GM21723 (cell line): ENCODE measurements around the gene ZHX3.
A peak's percentile ranks its signal among the peaks of the same experiment; 100 is the strongest.

Experiments
- ATAC-seq: cut with Tn5 transposase; IDR thresholded peaks from one replicate; pipeline ENCODE4 v1.9.1; 2021; ENCODE audit warnings: mild to moderate bottlenecking, moderate library complexity; ENCODE audit not compliant: unreplicated experiment

The ZHX3 gene, protein sequence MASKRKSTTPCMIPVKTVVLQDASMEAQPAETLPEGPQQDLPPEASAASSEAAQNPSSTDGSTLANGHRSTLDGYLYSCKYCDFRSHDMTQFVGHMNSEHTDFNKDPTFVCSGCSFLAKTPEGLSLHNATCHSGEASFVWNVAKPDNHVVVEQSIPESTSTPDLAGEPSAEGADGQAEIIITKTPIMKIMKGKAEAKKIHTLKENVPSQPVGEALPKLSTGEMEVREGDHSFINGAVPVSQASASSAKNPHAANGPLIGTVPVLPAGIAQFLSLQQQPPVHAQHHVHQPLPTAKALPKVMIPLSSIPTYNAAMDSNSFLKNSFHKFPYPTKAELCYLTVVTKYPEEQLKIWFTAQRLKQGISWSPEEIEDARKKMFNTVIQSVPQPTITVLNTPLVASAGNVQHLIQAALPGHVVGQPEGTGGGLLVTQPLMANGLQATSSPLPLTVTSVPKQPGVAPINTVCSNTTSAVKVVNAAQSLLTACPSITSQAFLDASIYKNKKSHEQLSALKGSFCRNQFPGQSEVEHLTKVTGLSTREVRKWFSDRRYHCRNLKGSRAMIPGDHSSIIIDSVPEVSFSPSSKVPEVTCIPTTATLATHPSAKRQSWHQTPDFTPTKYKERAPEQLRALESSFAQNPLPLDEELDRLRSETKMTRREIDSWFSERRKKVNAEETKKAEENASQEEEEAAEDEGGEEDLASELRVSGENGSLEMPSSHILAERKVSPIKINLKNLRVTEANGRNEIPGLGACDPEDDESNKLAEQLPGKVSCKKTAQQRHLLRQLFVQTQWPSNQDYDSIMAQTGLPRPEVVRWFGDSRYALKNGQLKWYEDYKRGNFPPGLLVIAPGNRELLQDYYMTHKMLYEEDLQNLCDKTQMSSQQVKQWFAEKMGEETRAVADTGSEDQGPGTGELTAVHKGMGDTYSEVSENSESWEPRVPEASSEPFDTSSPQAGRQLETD

DNA sequence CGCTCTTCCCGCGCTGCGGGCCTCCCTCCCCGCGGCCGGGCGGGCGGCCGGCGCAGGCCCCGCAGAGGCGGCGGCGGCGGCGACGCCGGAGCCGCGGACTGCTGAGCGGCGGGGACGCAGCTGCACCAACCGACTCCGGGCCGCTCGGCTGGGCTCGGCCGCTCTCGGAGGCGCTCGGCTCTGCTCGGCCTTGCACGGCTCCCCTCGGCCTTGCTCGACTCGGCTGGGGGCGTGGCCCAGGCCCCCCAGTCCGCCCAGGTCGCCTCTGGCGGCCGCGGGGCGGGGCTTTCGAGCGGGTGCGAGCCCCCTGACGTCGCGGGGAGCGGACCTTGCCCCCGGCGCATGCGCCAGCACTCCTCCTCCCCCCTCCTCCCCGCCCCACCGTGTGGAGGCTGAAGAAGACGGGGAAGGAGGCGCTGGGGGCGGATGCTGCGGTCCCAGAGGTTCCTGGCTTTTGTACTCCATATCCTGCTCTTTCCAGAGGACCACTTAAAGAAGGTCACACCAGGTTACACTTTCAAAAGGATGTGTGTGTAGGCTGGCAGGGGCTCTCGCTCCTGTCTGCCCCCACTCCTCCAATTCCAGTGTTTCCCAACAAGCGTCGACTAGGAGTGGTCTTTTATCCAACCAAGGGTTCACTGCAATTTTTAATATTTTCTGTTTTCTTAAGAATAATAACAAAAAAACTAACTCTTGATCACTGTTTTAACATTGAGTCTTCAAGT, at the start of gene ZHX3:
ZHX3 (minus strand) TSS at position 186 of the 725 bp plus-strand sequence. CDS start 112,815 bp downstream, outside the sequence.
- peak; percentile 97 for ATAC-seq

DNA sequence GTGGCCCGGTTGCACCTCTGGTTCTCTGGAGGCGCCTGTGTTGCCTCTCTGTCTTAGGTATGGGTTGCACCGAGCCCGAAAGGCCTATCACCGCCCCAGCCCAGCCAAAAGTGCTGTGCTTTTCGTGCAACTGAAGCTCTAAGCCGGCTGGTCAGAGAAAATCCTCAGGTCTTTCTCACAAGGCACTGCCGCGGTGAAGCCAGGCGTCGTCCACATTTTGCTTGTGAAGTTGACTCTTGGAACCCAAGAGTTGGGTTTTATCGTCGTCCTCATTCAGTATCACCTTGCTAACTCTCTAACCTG, 49.8 kb upstream of the ZHX3 start:
- no peak for ATAC-seq

DNA sequence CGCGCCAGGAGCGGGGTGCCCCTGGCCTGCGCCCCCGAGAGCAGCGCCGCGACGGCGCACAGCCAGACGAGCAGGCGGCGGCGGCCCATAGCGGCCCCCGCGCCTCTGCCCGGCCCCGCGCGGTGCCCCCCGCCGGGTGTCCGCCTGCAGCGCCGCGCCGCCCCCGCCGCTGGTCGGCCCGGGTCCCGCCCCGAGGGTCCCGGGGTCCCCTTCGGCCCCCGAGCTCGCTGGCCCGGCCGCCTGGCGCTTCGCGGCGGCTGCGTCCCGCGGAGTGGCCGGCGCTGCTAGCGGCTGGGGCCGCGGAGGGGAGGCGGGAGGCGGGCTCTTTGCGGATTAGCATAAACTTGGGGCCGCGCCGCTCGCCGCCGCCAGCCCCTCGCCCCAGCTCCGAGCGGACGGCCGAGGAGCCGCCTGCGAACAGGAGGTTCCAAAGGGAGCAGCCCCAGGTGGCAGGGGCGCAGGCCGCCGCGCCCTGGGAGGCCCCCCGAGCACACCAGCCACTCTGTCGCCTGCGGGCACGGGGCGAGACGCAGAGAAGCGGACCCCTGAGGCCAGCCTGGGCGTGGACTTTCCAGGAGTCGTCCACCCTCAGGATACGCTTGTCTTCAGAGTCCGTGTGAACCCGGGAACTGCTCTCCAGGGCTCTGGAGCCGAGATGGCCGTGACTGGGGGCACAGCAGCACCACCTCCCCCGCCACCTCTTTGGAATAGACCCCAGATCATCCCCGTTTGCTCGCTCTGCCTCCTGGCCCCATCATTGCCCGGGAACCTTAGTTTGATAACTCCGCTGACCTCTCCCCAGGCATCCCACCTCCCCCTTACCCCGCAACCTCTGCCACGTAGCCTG, 49.2 kb upstream of the ZHX3 start, which contains the start of gene EMILIN3:
EMILIN3 (minus strand) TSS at position 273 of the 847 bp plus-strand sequence; CDS start at position 89, 184 bp downstream.
- no peak for ATAC-seq

DNA sequence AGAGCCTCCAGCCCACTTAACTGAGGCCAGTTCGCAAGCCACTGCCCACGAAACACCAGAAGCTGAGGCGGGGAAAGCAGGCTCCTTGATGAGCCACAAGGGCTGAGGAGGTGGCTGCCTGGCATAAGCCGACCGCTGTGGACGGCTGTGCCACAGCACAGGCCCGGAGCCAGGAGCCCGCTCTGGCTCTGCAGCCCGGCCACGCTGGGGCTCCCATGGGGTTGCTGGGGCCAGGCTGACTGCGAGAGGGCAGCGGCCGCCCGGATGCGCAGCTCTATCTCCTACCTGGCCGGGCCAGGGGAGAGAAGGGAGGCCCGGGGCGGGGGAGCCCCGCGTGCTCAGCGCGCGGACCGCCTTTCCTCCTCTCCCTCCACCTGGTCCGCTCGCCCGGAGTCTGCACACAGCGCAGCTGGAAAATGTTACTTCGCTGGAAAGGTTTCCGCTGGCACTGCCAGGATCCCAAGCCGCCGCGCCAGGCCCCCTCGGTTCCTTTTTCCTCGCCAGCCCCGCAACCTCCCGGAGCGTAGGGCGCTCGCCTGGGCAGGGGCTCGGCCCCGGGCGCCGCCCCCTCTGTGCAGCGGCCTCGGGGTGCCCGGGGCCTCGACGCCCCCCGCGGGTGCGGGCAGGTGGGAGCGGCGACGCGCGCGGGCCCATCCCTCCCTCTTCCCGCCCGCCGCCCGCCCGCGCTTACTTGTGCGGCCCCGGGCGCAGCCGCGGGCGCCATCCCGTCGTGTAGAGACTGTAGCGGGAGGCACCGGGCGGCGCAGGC, 48.4 kb upstream of the ZHX3 start:
- ATAC-seq = no peak

DNA sequence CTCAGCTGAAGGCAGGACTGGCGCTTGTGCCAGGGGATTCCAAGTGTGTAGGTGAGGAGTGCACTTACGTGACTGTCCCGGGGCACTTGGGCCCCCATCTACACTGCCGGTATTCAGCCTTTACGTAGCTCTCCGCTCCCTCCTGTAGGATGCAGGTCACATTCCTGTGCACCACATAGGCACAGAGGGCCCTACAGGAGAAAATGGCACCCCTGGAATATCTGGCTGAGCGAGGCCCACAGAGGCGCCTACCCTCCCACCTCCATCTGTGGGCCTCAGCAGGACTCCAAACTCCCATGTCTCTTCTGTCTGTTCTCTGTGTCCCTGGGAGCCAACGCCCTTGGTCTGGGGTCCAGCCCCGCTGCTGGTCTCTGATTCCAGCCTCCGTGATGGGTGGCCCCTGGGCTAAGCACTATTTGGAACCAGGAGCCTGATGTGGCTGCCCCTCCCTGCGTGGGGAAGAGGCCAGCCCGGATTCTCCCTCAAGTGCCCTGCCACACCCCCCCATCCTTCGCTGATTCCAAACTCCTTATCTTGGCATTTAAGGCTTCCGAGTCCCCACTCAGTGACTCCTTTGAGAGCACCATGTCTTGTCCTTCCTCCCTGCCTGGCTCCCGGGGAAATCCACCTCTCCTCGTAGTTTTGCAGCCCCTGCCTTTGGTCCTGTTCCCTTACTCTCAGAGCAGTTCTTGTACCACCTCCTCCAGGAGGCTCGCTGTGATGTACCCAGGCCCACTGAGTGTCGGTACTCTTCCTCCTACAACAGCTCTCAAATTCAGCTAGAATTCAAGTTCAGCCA, 47.6 kb upstream of the ZHX3 start:
- ATAC-seq = no peak

DNA sequence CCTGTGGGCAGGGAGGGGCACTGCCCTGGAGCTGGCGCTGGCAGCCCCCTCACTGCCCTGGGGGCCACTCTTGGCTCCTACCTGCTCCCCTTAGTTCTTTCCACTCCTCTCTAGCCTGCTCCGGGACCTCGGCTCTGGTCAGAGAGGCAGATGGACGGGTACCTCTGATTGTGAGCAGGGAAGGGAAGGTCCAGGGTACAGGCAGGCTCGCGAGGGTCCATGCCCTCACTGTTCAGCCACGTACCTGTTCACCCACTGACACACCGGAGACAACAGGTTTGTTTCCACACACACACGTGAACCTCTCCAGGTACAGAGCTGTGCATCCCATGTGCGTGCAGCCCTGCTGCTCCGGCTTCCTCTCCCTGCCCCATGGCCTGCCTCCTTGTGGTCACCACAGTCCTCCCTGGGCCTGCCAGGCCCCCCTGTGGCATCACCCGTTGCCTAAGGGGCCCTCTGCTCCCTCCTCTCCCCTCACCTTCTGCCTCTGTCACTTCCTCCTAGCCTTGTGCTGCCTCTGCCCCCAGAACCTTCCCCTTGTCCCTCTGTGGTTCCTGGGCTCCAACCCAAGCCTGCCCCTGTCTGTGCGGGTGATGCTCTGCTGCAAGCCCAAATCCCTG, 46.8 kb upstream of the ZHX3 start:
- ATAC-seq = no peak

DNA sequence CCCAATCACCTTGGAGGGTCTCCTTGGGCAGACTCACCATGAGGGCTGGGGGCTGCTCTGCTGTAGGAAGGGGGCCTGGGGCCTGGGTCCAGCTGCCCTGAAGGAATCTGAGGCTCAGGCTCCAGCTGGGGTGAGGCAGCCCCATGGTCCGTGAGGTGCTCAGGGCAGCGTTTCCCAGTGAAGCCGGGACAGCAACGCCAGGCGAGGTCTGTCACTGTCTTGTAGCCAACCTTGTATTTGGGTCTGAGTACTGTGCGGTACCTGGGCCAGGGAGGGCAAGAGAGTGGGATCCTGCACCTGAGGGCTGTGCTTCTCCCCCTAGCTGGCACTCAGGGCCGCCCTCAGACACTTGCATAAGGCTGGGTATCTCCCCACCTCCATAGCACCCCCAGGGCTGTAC, 46.1 kb upstream of the ZHX3 start:
- ATAC-seq = no peak

DNA sequence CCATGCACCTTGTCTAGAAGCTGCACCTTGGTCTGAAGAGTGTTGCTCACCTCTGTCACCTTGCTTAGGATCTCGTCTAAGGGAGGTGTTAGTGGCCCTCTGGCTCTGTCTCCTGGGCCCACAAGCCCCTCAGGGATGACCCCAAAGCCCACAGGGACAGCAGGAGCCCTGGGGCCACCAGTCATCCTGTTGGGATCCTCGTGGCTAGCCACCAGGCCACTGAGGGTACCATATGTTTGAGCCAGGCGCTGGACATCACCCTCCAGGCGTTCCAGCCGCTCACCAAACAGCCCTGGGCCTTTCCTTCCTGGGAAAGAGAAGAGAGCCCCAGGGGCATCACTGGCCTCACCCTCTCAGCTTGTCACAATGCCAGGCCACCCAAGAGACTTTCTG, 45.2 kb upstream of the ZHX3 start:
- ATAC-seq = no peak

DNA sequence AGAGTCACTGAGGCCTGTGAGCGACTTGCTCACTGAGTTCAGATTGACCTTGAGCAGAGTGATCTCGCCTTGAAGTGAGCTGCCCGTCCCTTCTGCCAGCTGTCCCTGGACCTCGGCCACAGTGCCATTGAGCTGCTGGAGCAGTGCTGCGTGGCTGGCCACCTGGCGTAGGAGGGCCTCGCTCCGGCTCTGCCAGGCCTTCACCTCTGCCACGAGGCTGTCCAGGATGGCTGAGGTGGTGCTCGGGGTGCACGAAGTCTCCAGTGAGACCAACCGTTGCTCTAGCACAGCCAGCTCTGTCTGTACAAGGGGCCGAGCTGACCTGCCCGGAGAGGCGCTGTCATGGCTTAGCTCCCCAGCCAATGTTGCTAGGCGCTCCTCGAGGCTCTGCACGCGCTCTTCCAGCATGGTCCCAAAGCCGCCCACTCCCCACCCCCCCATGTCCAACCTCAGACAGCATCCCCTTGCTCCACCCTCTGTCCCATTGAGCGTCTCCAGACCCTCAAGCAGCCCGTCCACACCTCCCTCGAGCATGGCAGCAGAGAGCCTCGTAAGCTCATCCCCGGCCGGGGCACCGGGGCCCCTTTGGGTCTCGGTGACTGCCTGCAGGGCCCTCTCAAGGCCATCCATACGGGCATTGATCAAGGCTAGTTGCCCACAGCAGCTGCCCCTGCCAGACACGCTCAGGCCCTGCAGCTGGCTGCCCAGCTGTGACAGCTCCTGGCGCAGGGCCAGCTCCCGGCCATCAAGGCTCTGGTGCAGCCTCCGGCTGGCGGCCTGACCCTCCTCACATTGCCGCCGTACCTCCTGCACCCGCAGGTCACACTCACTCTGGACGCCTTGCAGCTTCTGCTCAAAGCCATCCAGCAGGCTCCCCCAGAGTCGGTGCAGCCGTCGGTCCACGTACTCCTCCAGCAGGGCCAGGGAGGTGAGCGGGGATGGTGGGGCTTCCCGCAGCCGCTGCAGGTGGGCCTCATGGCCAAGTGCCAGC, 44.5 kb upstream of the ZHX3 start:
- ATAC-seq = no peak

DNA sequence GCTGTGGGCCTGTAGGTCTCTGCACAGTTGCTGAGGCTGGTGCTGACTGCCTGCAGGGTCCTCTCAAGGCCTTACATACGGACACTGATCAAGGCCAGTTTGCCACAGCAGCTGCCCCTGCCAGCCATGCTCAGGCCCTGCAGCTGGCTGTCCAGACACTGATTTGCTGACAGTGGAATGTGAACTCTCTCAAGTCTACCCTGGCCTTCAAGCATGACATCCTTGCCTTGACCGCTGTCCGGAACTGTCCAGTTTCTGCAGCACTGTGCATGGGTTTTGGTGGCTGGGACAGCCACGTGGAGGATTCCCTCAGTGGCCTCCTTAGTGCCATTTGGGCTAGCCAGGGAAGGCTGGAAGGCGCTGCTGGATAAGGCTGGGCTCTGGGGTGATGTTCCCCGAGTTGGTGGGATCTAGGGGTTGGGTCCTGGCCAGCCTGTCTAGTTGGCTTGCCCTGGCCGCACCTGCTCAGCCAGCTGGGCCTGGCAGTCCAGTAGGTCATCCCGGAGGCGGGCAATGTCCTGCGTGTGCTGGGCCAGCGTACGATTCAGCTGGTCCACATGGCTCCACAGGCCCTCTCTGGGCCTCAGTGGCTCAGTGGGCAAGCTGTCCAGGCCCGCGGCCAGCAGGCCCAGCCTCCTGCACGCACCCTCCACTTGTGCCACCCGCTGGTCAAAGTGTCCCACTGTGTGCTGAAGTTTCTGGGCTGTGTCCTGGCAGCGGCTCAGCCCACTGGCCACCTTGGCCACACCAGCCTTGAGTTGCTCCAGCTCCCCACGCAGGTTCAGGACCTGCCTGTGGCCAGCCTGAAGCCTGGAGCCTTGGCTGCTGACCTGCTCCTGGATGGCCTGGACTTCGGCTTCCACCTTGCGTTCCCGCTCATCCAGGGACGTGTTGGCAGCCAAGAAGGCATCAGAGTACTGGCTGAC, 43.6 kb upstream of the ZHX3 start:
- no peak for ATAC-seq

DNA sequence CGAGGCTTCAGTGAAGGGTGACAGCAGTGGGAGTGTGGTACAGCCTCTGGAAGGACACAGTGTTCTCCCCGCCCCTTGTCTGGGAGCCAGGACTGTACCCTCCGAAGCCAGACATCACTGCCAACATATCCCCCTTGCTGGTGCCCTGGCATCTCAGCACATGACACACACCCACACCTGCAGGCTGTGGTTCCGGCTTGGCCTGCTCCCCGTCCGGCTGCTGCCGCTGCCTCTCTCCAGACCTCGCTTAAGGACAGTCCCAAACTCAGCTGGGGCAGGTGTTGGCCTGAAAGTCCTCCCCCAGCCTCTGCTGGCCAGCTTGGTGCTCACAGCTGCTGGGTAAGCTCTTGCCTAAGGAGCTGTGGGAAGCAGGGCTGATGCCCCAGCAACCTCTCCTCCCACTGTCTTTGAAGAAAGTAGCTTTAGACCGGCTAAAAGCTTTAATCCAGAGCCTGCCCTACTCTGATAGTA, 42.0 kb upstream of the ZHX3 start:
- no peak for ATAC-seq

DNA sequence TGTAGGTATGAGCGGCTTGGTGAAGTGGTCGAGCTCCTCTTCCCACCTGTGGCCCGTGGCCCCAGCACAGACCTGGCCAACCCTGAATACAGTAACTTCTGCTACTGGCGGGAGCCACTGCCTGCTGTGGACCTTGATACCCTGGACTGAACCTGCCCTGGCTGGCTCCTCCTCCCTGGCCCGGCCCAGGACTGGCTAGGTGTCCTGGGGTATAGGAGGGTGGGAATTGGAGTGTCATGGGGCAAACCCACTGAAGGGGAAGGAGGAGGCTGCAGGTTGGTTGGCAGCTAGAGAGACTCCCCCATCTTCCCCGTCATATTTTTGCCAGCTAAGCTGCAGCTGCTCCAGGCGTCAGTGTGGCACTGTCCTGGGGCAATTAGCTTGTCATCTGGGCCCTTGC, 41.2 kb upstream of the ZHX3 start:
- no peak for ATAC-seq

DNA sequence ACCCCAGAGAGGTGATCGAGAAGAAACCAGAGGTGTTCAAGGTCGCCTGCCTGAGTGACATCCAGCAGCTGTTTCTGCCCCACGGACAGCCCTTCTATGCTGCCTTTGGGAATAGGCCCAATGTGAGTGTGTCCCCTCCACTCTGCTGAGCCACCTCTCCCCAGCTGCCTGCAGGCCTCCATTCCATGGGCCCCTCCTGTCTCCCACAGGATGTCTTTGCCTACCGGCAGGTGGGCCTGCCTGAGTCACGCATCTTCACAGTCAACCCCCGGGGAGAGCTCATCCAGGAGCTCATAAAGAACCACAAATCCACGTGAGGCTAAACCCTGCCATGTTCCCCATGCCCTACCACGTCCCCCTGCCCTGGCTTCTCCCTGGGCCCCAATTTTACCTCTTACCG, 40.7 kb upstream of the ZHX3 start:
- no peak for ATAC-seq

DNA sequence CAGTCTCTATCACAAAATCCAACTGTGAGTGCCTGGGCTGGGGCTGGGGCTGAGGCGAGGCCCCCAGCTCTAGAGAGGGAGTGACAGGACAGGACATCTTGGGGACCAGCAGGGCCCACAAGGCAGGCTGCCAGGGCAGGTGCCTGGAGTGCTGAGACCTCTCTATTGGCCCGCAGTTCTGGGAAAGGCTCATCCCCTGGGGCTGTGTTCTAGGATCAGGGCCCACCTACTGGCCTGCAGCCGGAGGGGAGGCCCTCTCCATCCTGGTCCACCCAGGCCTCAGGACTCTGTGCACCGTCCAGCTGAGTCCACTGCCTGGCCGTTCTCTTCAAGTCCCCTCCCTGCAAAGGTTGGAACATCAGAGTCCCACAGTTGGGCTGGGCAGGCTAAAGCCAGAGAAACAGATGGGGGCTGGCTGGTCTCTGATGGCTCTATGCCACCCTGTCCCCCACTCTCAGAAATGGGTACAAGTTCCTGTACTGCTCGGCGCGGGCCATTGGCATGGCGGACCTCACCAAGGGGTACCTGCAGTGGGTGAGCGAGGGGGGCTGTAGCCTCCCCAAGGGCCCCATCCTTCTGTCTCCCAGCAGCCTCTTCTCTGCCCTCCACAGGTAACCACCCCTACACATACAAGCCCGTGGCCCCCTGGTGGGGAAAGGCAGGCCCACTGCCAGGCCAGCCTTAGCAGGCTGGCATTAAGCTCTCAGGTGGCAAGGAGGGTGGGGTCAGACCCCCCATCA, 40.1 kb upstream of the ZHX3 start:
- ATAC-seq = no peak

DNA sequence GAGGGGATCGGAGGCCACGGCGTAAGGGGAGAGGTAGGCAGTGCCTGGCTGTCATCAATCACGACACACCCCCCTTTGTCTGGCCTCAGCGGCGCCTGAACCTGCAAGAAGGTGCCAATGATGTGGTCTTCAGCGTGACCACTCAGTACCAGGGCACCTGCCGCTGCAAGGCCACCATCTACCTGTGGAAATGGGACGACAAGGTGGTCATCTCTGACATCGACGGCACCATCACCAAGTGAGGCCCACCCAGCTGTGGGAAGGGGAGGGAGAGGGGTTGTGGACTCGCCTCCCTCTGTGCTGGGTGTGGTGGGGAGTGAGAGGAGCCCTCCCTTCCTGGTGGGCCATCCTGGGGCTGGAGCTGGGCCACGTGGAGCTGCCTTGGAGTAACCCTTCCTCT, 39.4 kb upstream of the ZHX3 start:
- no peak for ATAC-seq
